GM23338 (cell line): ENCODE results near the gene MEIOSIN. TPM values are rescaled to one million over a fixed set of nuclear protein-coding genes. Genes with fewer than 3 reads are reported as not detected.

Experiments used
- ATAC-seq: fragments of 200-7000 bp; cut with Tn5 transposase; 3 replicates; pipeline ENCODE4 v1.9.1; 2020
- DNase-seq: peaks from one replicate; pipeline ENCODE4 v3.0.0-alpha.2; 2015; ENCODE audit warnings: low spot score
- H2AFZ ChIP-seq: fragments of 200-600 bp; sonication (generic); 2 replicates; pipeline ENCODE4 v1.8.0; 2016; ENCODE audit warnings: antibody characterized with exemption, mild to moderate bottlenecking, moderate library complexity
- H3F3A ChIP-seq: fragments of 200-600 bp; sonication (generic); replicated peaks from 2 replicates; pipeline ENCODE4 v1.8.0; 2017; ENCODE audit warnings: antibody characterized with exemption, mixed run types, low read depth
- H3K27ac ChIP-seq: fragments of 200-600 bp; sonication (generic); 2 replicates; pipeline ENCODE4 v1.6.1; 2016; ENCODE audit warnings: low read depth
- H3K27me3 ChIP-seq: fragments of 200-600 bp; sonication (generic); 2 replicates; pipeline ENCODE4 v1.8.0; 2016; ENCODE audit warnings: mild to moderate bottlenecking, mixed run types, moderate library complexity; ENCODE audit not compliant: insufficient read depth
- H3K36me3 ChIP-seq: fragments of 200-600 bp; sonication (generic); 2 replicates; pipeline ENCODE4 v1.8.0; 2016; ENCODE audit warnings: mild to moderate bottlenecking; ENCODE audit not compliant: insufficient read depth
- H3K4me1 ChIP-seq: fragments of 200-600 bp; sonication (generic); 2 replicates; pipeline ENCODE4 v1.8.0; 2016; ENCODE audit warnings: mild to moderate bottlenecking, moderate library complexity; ENCODE audit not compliant: insufficient read depth
- H3K4me2 ChIP-seq: fragments of 200-600 bp; sonication (generic); 2 replicates; pipeline ENCODE4 v1.7.1; 2017; ENCODE audit warnings: mixed run types
- H3K4me3 ChIP-seq: fragments of 200-600 bp; sonication (generic); 2 replicates; pipeline ENCODE4 v1.6.1; 2016; ENCODE audit warnings: mixed run types
- H3K79me2 ChIP-seq: fragments of 200-600 bp; sonication (generic); replicated peaks from 2 replicates; pipeline ENCODE4 v1.8.0; 2017; ENCODE audit warnings: mild to moderate bottlenecking; ENCODE audit not compliant: insufficient read depth
- H3K9me2 ChIP-seq: fragments of 200-600 bp; sonication (generic); 2 replicates; pipeline ENCODE4 v1.8.0; 2017; ENCODE audit not compliant: insufficient read depth
- H4K20me1 ChIP-seq: fragments of 200-600 bp; sonication (generic); replicated peaks from 2 replicates; pipeline ENCODE4 v1.8.0; 2017; ENCODE audit warnings: mild to moderate bottlenecking; ENCODE audit not compliant: insufficient read depth
- H3K27ac Mint-ChIP-seq: 2 replicates; pipeline ENCODE4 v1.8.0; 2020; ENCODE audit warnings: inconsistent platforms, mild to moderate bottlenecking, moderate library complexity, mixed read lengths
- H3K27me3 Mint-ChIP-seq: 3 replicates; pipeline ENCODE4 v1.8.0; 2022; ENCODE audit warnings: low read depth, mild to moderate bottlenecking, moderate library complexity, mixed read lengths, inconsistent platforms; ENCODE audit not compliant: insufficient read depth, poor library complexity
- H3K36me3 Mint-ChIP-seq: 3 replicates; pipeline ENCODE4 v1.8.0; 2021; ENCODE audit warnings: low read depth, mild to moderate bottlenecking, inconsistent platforms, moderate library complexity, mixed read lengths
- H3K4me1 Mint-ChIP-seq: 3 replicates; pipeline ENCODE4 v1.8.0; 2020; ENCODE audit warnings: mild to moderate bottlenecking, inconsistent platforms, mixed read lengths
- H3K4me3 Mint-ChIP-seq: 3 replicates; pipeline ENCODE4 v1.8.0; 2021; ENCODE audit warnings: moderate library complexity, mild to moderate bottlenecking, inconsistent platforms, mixed read lengths
- H3K9me3 Mint-ChIP-seq: 3 replicates; pipeline ENCODE4 v1.8.0; 2020; ENCODE audit warnings: moderate library complexity, mild to moderate bottlenecking, inconsistent platforms, mixed read lengths
- CREB1 ChIP-seq: fragments of 250-450 bp; sonication (Bioruptor Pico); IDR thresholded peaks from 2 replicates; pipeline ENCODE4 v1.5.0; 2020; ENCODE audit warnings: low read depth, mild to moderate bottlenecking, moderate library complexity
- CTCF ChIP-seq, 2 experiments: fragments of 200-600 bp in 1 of 2; sonication (generic) in 1 of 2; conservative IDR thresholded peaks; 2 replicates each; pipeline versions ENCODE4 v1.5.1 to v1.6.1; 2016 to 2017; ENCODE audit warnings: antibody characterized with exemption in 2 of 2, low read depth in 2 of 2, mild to moderate bottlenecking in 2 of 2, moderate library complexity in 1 of 2
- JUNB ChIP-seq: IDR thresholded peaks from one replicate; pipeline ENCODE4 v1.6.1; 2016; ENCODE audit warnings: antibody characterized with exemption; ENCODE audit not compliant: unreplicated experiment
- POLR2AphosphoS5 ChIP-seq: IDR thresholded peaks from 2 replicates; pipeline ENCODE4 v1.6.1; 2016; ENCODE audit warnings: antibody characterized with exemption, low read depth
- REST ChIP-seq: IDR thresholded peaks from one replicate; pipeline ENCODE4 v1.6.1; 2018; ENCODE audit warnings: antibody characterized with exemption; ENCODE audit not compliant: unreplicated experiment
- polyA plus RNA-seq: library from polyadenylated mRNA; unstranded; fragments of >200 nt; fragmentation: Nextera tagmentation; extraction: Ambion mirVana; gene quantifications from 2 replicates; pipeline ENCODE4 v1.2.1, GENCODE V29; 2016
- total RNA-seq: library from RNA; depleted of rRNA; stranded (reverse); fragments of >200 nt; shearing (Covaris generic); gene quantifications from 2 replicates; pipeline ENCODE4 v1.2.3, GENCODE V29; 2014
- TF ChIP-seq, protein P1 (sequence below): IDR thresholded peaks from 2 replicates; pipeline ENCODE4 v1.6.1; 2016; ENCODE audit warnings: antibody characterized with exemption

Gene MEIOSIN
- total and polyA plus RNA-seq, 2 experiments from 2014 or later = 0.21 to 0.28 TPM

- peak within 1 kb of the TSS; percentile 87 for H3K4me3 ChIP-seq
- peak within 1 kb of the TSS; percentile 85 for H3K4me2 ChIP-seq
- H3K4me1 Mint-ChIP-seq = peaks cover 9% of the 10 kb centered on the region
- H3K79me2 ChIP-seq = peaks cover 48% of the 10 kb centered on the region
- H3K36me3 Mint-ChIP-seq = no peaks in the 10 kb centered on the region
- H3K9me3 Mint-ChIP-seq = no peaks in the 10 kb centered on the region
- H3F3A ChIP-seq = peaks cover 3% of the 10 kb centered on the region; the same call in 1 of the 2 replicates
- H3K9me2 ChIP-seq = no peaks in the 10 kb centered on the region
- H3K27me3 ChIP-seq = no peaks in the 10 kb centered on the region
- peak within 1 kb of the TSS; percentile 85 for H3K27ac Mint-ChIP-seq
- TF ChIP-seq POLR2AphosphoS5 (peak; percentile 94), CREB1 (CRISPR knock-in tag) (peak; percentile 38; the same call in 1 of the 2 replicates), JUNB (peak; percentile 49), REST (no peak), CTCF (conservative IDR thresholded peaks at IDR 0.05; ENCODE audit: low read depth in 2 of 2) (peak; percentile 23 to 40; a peak in 2 of 4 replicates)
- TF ChIP-seq, protein P1, sequence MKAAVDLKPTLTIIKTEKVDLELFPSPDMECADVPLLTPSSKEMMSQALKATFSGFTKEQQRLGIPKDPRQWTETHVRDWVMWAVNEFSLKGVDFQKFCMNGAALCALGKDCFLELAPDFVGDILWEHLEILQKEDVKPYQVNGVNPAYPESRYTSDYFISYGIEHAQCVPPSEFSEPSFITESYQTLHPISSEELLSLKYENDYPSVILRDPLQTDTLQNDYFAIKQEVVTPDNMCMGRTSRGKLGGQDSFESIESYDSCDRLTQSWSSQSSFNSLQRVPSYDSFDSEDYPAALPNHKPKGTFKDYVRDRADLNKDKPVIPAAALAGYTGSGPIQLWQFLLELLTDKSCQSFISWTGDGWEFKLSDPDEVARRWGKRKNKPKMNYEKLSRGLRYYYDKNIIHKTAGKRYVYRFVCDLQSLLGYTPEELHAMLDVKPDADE = peak; percentile 99
- ATAC-seq (peak; percentile 96), DNase-seq (peak; percentile 99)
- H3K36me3 ChIP-seq = no peaks in the 10 kb centered on the region
- peak within 1 kb of the TSS; percentile 34; the same call in 1 of the 2 replicates for H3K27ac ChIP-seq
- H2AFZ ChIP-seq = no peak within 1 kb of the TSS; the same call in 1 of the 2 replicates
- H3K27me3 Mint-ChIP-seq = peaks cover 1% of the 10 kb centered on the region
- H3K4me1 ChIP-seq = peaks cover 8% of the 10 kb centered on the region
- H4K20me1 ChIP-seq = peaks cover 12% of the 10 kb centered on the region
- peak within 1 kb of the TSS; percentile 92 for H3K4me3 Mint-ChIP-seq
Measured at GRCh38 chr19:45730368-45731288, 2.6 kb upstream of the MEIOSIN start, which contains the start of gene FBXO46. TSS of gene FBXO46 (minus strand) at chr19:45730896. CDS start at chr19:45713495, 17,401 bp downstream.
